Raji (cell line): Measurements from ENCODE around the gene PEX11A.

Experiments used
- POLR2A ChIP-seq: IDR thresholded peaks from 2 replicates; pipeline ENCODE4 v1.6.1; 2011; ENCODE audit warnings: low read depth, low read length, control low read depth; ENCODE audit not compliant: insufficient read depth

PEX11A gene

DNA sequence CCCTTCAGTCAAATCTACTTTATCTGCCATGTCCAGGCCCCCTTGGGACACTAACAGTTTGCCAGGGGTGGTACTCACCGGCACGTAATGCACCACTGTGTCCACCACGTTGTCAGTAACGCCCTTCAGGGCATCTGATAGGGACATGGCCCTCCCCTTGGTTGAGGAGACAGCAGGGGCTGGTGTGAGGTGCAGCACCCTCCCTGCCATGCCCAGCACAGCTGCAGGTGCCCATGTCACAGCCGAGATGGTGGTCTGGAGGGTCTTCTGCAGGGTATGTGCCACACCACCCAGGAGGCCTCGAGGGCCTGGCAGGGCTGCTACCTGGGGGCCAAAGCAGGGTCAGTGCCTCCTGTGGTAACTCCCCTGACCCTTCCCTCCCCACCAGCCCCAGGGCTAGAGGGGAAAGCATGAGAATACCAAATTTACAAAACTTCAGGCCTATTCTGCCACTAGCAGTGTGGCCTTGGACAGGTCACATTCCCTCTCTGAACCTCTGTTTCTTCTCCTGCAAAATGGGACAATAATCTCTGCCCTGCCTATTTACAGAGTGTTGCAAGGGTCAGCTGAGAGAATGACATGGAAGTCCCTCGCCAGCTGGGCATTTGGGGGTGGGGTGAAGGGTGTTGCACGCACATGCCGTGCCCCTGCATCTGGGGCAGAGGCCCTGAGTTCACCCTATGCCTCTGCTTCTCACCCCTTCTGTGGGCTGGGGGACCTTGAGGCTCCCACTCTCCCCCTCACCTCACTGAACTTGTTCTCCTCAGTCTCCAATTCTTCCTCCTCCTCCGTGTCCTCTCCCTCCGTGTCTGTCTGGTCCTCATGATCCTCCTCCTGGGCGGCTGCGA, 23.5 kb downstream of the PEX11A start:
- no peak for TF ChIP-seq POLR2A

- TF ChIP-seq POLR2A: no peak
Measured at GRCh38 chr15:89666184-89666857, 24.2 kb downstream of the PEX11A start.

GRCh38 chr15:89665449-89666181, 24.9 kb downstream of the PEX11A start:
- no peak for TF ChIP-seq POLR2A

DNA sequence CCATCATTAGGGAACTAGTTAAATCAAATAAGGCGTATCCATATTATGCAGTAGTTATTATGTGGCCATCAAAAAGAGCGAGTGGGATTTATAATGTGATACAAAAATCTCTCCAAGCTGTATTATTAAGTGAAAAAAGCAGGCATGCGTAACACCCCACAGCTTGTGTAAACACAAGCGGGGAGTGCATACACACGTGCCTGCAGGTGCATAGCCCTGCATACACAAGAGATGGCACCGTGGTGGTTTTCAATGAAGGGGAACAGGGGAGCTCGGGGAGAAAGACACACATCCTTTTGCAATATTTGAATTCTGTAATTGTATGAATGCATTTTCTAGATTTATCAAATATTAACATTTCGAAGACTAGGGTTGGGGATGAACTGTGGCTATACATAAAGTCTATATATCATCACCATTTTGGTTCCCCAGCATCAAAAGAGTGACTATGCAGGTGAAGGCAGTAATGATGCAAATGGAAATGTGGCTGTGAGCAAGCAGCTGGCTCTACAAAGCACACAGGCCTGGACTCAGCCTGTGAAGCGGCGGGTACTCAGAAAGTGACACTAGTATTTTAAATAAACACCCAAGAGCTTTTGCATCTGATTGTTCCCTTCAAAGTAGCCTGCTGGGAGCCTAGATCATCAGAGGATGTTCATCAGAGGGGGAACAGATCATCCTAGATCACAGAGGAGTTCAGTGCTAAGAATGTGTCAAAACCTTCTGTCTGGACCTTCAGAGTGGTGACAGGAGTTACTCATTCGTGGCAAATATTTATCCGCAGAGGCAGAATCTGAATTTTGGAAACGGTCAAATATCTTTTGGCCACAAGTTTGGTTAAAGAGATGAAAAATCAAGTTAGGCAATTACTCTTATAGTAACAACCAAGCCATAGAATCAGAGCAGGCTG, 25.9 kb downstream of the PEX11A start:
- no peak for TF ChIP-seq POLR2A

GRCh38 chr15:89662893-89663626, 27.5 kb downstream of the PEX11A start:
- TF ChIP-seq POLR2A: no peak

DNA sequence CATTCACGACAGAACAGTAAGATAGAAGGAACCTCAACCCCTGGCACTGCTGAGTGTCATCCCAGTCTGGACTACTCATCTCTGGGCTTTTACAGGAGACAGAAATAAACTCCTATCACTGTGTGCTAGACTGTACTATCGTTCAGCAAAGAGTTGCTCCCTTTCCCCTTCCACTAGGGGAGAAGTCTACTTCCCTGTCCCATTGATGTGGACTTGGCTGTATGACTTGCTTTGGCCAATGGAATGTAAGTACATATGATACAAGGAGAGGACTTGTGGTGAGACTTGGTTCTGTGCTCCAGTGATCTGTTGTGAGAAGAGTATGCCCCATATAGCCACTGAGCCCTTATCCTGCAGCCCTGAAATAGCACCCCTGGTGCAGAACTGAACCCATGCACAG, 30.0 kb downstream of the PEX11A start:
- TF ChIP-seq POLR2A: no peak

DNA sequence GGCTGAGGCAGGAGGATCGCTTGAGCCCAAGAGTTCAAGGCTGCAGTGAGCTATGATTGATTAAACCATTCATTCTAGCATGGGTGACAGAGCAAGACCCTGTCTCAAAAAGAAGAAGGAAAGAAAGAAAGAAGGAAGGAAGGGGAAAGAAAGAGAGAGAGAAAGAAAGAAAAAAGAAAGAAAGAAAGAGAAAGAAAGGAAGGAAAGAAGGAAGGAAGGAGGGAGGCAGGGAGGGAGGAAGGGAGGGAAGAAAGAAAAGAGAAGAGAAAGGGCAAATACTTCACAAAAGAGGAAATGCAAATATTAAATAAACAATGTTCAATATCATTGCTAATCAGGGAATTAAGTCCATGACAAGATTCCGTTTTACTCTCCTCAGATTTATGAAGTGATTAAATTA, 31.3 kb downstream of the PEX11A start:
- TF ChIP-seq POLR2A: no peak

GRCh38 chr15:89657686-89658200, 32.8 kb downstream of the PEX11A start:
- no peak for TF ChIP-seq POLR2A

- no peak for TF ChIP-seq POLR2A
Measured at GRCh38 chr15:89656116-89656815, 34.3 kb downstream of the PEX11A start.

DNA sequence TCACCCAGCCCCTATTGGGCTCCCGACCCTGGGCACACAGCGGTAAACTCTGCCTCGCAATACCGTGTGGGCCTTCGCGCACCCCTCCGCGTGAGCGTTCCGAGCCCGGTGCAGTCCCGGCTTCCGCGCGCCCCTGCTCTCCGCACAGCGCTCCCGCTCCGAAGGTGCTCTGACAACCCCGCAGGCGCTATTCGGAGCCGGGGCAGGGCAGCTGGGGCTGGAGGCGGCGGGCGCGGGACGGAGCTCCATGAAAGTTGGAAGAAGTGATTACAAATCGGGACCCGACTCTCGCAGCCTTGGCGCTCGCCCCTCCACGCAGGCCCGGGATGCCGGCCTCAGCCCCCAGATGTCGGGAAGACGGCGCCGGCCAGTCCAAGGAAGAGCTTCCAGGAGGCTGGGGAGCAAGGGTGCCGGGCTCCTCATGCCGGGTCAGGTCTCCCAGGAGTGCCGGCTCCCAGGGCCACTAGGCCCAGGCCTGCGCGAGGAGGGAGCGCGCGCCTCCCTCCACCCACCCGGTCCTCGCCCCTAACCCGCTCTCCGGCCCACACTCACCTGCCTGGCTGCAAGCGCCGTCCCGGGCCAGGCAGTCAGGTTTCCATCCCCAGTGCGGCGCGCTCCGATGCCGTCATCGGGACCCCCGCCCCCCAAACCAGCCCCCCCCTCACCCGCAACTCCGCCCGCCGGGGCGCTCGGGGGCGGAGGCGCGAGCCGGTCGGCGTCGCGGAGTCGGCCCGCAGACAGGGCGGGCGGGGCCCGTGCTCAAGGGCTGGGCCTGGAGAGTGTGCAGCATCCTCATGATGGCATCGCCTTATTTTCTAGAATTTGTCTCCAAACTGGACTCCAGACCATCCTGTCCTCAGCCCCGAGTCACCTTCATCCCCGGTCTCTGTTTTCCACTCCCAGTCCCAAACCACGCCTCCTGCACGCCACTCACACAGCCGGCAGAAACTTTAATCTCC, 35.4 kb downstream of the PEX11A start, which contains the start of gene KIF7:
Gene KIF7 (minus strand): TSS at position 621 of the 959 bp plus-strand sequence. CDS start 2,537 bp downstream, outside the sequence.
- TF ChIP-seq POLR2A: no peak

- TF ChIP-seq POLR2A: no peak
Measured at GRCh38 chr15:89654301-89654761, 36.2 kb downstream of the PEX11A start.

DNA sequence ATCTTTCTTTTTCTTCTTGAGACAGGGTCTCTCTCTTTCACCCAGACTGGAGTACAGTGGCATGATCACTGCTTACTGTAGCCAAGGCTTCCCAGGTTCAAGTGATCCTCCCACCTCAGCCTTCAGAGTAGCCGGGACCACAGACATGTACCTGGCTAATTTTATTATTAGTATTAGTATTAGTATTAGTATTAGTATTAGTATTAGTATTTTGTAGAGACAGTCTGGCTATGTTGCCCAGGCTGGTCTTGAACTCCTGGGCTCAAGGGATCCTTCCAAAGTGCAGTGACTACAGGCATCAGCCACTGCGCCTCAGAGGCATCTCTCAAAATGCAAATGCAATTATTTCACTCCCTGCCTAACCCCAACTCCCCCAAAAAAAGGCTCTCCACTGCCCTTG, 37.0 kb downstream of the PEX11A start:
- TF ChIP-seq POLR2A: no peak
